ENCODE data around the gene ADH7.
A peak's percentile ranks its signal among the peaks of the same experiment; 100 is the strongest.

ADH7 gene

DNA sequence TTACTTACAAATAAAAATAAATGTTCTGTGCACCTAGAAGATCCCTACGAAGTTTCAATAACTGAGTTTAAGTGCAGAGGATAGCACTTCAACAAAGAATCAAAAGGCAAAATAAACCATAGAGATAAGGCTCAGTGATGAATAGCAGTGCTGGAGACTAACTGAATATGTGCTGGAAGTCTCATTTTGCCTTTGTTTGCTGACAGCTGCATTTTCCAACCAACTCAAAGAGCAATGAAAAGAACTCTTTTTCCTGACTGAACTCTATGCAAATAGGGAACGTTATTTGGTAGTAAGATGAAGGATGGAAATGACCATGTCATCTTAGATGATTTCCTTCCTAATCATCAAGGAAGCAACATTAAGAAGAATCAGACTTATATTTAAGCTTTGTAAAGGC is 32.7 kb upstream of the ADH7 start:
- H3K27me3 ChIP-seq (replicated peaks; ENCODE audit: control insufficient read depth, insufficient read depth, low read length): no peaks in the 10 kb centered on the region
- H3K36me3 ChIP-seq (ENCODE audit: control insufficient read depth, insufficient read depth, low read length): no peaks in the 10 kb centered on the region
- H3K4me3 ChIP-seq (replicated peaks; ENCODE audit: low read depth, low read length): no peak overlapping the region
- DNase-seq (ENCODE audit: extremely low read depth, insufficient read length): no peak
- TF ChIP-seq, protein P1, sequence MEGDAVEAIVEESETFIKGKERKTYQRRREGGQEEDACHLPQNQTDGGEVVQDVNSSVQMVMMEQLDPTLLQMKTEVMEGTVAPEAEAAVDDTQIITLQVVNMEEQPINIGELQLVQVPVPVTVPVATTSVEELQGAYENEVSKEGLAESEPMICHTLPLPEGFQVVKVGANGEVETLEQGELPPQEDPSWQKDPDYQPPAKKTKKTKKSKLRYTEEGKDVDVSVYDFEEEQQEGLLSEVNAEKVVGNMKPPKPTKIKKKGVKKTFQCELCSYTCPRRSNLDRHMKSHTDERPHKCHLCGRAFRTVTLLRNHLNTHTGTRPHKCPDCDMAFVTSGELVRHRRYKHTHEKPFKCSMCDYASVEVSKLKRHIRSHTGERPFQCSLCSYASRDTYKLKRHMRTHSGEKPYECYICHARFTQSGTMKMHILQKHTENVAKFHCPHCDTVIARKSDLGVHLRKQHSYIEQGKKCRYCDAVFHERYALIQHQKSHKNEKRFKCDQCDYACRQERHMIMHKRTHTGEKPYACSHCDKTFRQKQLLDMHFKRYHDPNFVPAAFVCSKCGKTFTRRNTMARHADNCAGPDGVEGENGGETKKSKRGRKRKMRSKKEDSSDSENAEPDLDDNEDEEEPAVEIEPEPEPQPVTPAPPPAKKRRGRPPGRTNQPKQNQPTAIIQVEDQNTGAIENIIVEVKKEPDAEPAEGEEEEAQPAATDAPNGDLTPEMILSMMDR (IDR thresholded peaks at IDR 0.05; ENCODE audit: insufficient read depth, low read length, poor library complexity, severe bottlenecking): no peak

DNA sequence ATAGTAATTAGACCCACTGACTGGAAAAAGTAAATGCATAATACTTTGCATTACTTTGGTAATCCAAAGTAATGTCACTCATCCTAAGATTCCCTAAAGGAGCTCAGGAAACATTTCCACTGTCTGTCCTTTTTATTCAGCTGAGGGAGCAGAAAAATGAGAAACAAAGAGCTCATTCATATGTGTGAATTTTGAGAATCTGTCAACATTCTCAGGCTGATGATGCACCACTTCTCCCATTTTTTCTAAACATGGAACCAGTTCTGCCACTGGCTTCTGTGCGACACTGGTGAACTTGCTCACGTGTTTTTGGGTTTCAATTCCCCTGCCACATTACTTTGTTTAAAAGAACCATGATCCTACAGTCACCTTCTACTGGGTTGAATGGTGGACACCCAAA is 28.4 kb upstream of the ADH7 start:
- TF ChIP-seq, protein P1 (IDR thresholded peaks at IDR 0.05; ENCODE audit: insufficient read depth, low read length, poor library complexity, severe bottlenecking): no peak
- DNase-seq (ENCODE audit: extremely low read depth, insufficient read length): no peak
- no peak overlapping the region for H3K4me3 ChIP-seq (replicated peaks; ENCODE audit: low read depth, low read length)
- H3K36me3 ChIP-seq (ENCODE audit: control insufficient read depth, insufficient read depth, low read length): no peaks in the 10 kb centered on the region
- no peaks in the 10 kb centered on the region for H3K27me3 ChIP-seq (replicated peaks; ENCODE audit: control insufficient read depth, insufficient read depth, low read length)

DNA sequence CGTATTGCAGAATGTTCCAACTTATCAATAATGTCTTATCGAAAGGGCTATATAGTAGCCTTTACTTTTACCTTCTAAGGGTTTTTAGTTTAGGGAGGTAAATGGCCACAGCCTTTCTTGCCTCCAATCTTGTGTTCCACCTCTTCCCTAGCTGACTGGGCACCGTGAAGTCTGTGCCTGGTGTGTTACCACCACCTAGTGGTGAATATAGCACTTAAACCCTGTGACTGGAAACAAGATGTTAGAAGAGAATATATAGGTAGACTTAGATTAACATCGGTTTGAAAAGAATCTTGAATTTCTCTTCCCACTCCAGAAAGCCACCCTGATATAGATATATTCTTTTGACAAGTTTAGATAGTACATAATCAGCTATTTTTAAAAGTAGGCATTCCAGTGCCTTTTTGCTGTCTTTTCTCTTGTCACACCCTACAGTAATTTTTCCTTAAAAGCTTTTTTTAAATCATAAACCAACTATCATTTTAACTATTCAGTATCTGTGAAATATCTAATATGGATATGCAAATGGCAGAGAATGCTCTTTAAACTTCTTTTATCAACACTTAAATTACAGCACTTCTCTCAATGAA is 27.8 kb upstream of the ADH7 start:
- TF ChIP-seq, protein P1 (IDR thresholded peaks at IDR 0.05; ENCODE audit: insufficient read depth, low read length, poor library complexity, severe bottlenecking): peak; percentile 70
- H3K27me3 ChIP-seq (replicated peaks; ENCODE audit: control insufficient read depth, insufficient read depth, low read length): no peaks in the 10 kb centered on the region
- no peak overlapping the region for H3K4me3 ChIP-seq (replicated peaks; ENCODE audit: low read depth, low read length)
- DNase-seq (ENCODE audit: extremely low read depth, insufficient read length): peak; percentile 2
- H3K36me3 ChIP-seq (ENCODE audit: control insufficient read depth, insufficient read depth, low read length): no peaks in the 10 kb centered on the region

- Histone ChIP-seq H3K27me3 (replicated peaks; ENCODE audit: control insufficient read depth, insufficient read depth, low read length) (no peaks in the 10 kb centered on the region), H3K36me3 (ENCODE audit: control insufficient read depth, insufficient read depth, low read length) (no peaks in the 10 kb centered on the region), H3K4me3 (replicated peaks; ENCODE audit: low read depth, low read length) (no peak overlapping the region)
- DNase-seq (ENCODE audit: extremely low read depth, insufficient read length): no peak
- TF ChIP-seq, protein P1 (IDR thresholded peaks at IDR 0.05; ENCODE audit: insufficient read depth, low read length, poor library complexity, severe bottlenecking): no peak
Observed at GRCh38 chr4:99461623-99462401, 26.7 kb upstream of the ADH7 start.

- Histone ChIP-seq H3K36me3 (ENCODE audit: control insufficient read depth, insufficient read depth, low read length) (no peaks in the 10 kb centered on the region), H3K4me3 (replicated peaks; ENCODE audit: low read depth, low read length) (no peak overlapping the region), H3K27me3 (replicated peaks; ENCODE audit: control insufficient read depth, insufficient read depth, low read length) (no peaks in the 10 kb centered on the region)
- TF ChIP-seq, protein P1 (IDR thresholded peaks at IDR 0.05; ENCODE audit: insufficient read depth, low read length, poor library complexity, severe bottlenecking): no peak
- no peak for DNase-seq (ENCODE audit: extremely low read depth, insufficient read length)
Observed at GRCh38 chr4:99459546-99460042, 24.5 kb upstream of the ADH7 start.
